Activated CD8-positive, alpha-beta memory T cell treated with anti-CD3 and anti-CD28 coated beads, Interleukin-2, amount 50 U/mL, for 4 hours (primary cell): ENCODE results near the gene JAK1.

Source experiments
- DNase-seq: peaks from one replicate; pipeline ENCODE4 v3.0.0-alpha.2; 2020

The JAK1 gene

GRCh38 chr1:64917907-64918306, 48.4 kb downstream of the JAK1 start:
- DNase-seq, result no peak

- DNase-seq, result no peak
Observed at GRCh38 chr1:64917328-64917861, 49.0 kb downstream of the JAK1 start.

- no peak for DNase-seq
Observed at GRCh38 chr1:64915381-64916274, 50.7 kb downstream of the JAK1 start.

- no peak for DNase-seq
Observed at GRCh38 chr1:64913361-64914015, 52.9 kb downstream of the JAK1 start.

GRCh38 chr1:64912191-64912590, 54.2 kb downstream of the JAK1 start:
- DNase-seq, result no peak

- DNase-seq, result no peak
Observed at GRCh38 chr1:64911326-64911725, 55.0 kb downstream of the JAK1 start.

- no peak for DNase-seq
Observed at GRCh38 chr1:64909031-64909430, 57.3 kb downstream of the JAK1 start.

- DNase-seq, result no peak
Observed at GRCh38 chr1:64908575-64908974, 57.8 kb downstream of the JAK1 start.

GRCh38 chr1:64906447-64906846, 59.9 kb downstream of the JAK1 start:
- DNase-seq, result no peak

- DNase-seq, result no peak
Observed at GRCh38 chr1:64903593-64903992, 62.8 kb downstream of the JAK1 start.

- no peak for DNase-seq
Observed at GRCh38 chr1:64901663-64902062, 64.7 kb downstream of the JAK1 start.

GRCh38 chr1:64900916-64901315, 65.4 kb downstream of the JAK1 start:
- DNase-seq, result no peak

GRCh38 chr1:64898107-64898861, 68.1 kb downstream of the JAK1 start:
- DNase-seq, result peak; percentile 44

GRCh38 chr1:64896551-64896950, 69.8 kb downstream of the JAK1 start:
- no peak for DNase-seq

- no peak for DNase-seq
Observed at GRCh38 chr1:64895500-64895899, 70.8 kb downstream of the JAK1 start.

- no peak for DNase-seq
Observed at GRCh38 chr1:64894438-64895196, 71.7 kb downstream of the JAK1 start.

GRCh38 chr1:64893921-64894320, 72.4 kb downstream of the JAK1 start:
- no peak for DNase-seq

- no peak for DNase-seq
Observed at GRCh38 chr1:64892576-64893573, 73.5 kb downstream of the JAK1 start.

GRCh38 chr1:64891448-64891825, 74.9 kb downstream of the JAK1 start:
- no peak for DNase-seq

GRCh38 chr1:64890699-64891447, 75.5 kb downstream of the JAK1 start:
- no peak for DNase-seq
